H9 (cell line): Measurements from ENCODE around the gene SCIN. TPM values are rescaled to one million over a fixed set of nuclear protein-coding genes. Genes with fewer than 3 reads are reported as not detected.

Experiments used
- DNase-seq: peaks from one replicate; pipeline ENCODE4 v3.0.0-alpha.2; 2017
- H2AFZ ChIP-seq: one replicate; pipeline ENCODE4 v1.6.1; 2013; ENCODE audit warnings: mild to moderate bottlenecking, low read length, control low read depth, moderate library complexity
- H2AK5ac ChIP-seq: 2 replicates; pipeline ENCODE4 v1.6.1; 2013; ENCODE audit warnings: low read length, control low read depth, mixed read lengths; ENCODE audit not compliant: insufficient read length
- H2BK120ac ChIP-seq: one replicate; pipeline ENCODE4 v1.6.1; 2013; ENCODE audit warnings: low read depth, mild to moderate bottlenecking, low read length, control low read depth, inconsistent platforms; ENCODE audit not compliant: poor library complexity, severe bottlenecking
- H2BK12ac ChIP-seq: 2 replicates; pipeline ENCODE4 v1.6.1; 2013; ENCODE audit warnings: low read length, control low read depth, mixed read lengths, low read depth; ENCODE audit not compliant: insufficient read length
- H2BK15ac ChIP-seq: 2 replicates; pipeline ENCODE4 v1.6.1; 2013; ENCODE audit warnings: low read depth, low read length, control low read depth
- H2BK20ac ChIP-seq: one replicate; pipeline ENCODE4 v1.6.1; 2013; ENCODE audit warnings: low read depth, mild to moderate bottlenecking, low read length, control low read depth, inconsistent platforms; ENCODE audit not compliant: poor library complexity, severe bottlenecking
- H2BK5ac ChIP-seq: 2 replicates; pipeline ENCODE4 v1.6.1; 2013; ENCODE audit warnings: low read length, control low read depth, mixed read lengths; ENCODE audit not compliant: insufficient read length
- H3K14ac ChIP-seq: 2 replicates; pipeline ENCODE4 v1.6.1; 2013; ENCODE audit warnings: low read length, control low read depth; ENCODE audit not compliant: insufficient read depth
- H3K18ac ChIP-seq: 2 replicates; pipeline ENCODE4 v1.6.1; 2013; ENCODE audit warnings: low read depth, mild to moderate bottlenecking, mixed read lengths, low read length, control low read depth; ENCODE audit not compliant: insufficient read length
- H3K23ac ChIP-seq: 2 replicates; pipeline ENCODE4 v1.6.1; 2013; ENCODE audit warnings: low read length, control low read depth, mixed read lengths, low read depth; ENCODE audit not compliant: insufficient read length
- H3K23me2 ChIP-seq: 2 replicates; pipeline ENCODE4 v1.6.1; 2013; ENCODE audit warnings: low read depth, mild to moderate bottlenecking, mixed read lengths, low read length, control low read depth; ENCODE audit not compliant: insufficient read length, poor library complexity, severe bottlenecking
- H3K27ac ChIP-seq: 2 replicates; pipeline ENCODE4 v1.5.1; 2013; ENCODE audit warnings: low read length, control low read depth, mixed read lengths, low read depth; ENCODE audit not compliant: insufficient read length
- H3K27me3 ChIP-seq: 2 replicates; pipeline ENCODE4 v1.6.1; 2013; ENCODE audit warnings: low read length, control low read depth, inconsistent platforms; ENCODE audit not compliant: insufficient read depth
- H3K4ac ChIP-seq: 2 replicates; pipeline ENCODE4 v1.6.1; 2013; ENCODE audit warnings: low read depth, mild to moderate bottlenecking, control low read depth, inconsistent platforms, low read length, moderate library complexity
- H3K4me1 ChIP-seq: 2 replicates; pipeline ENCODE4 v1.6.1; 2013; ENCODE audit warnings: low read length, control low read depth, inconsistent platforms; ENCODE audit not compliant: insufficient read depth
- H3K4me2 ChIP-seq: 2 replicates; pipeline ENCODE4 v1.6.1; 2013; ENCODE audit warnings: low read length, control low read depth, mixed read lengths; ENCODE audit not compliant: insufficient read length, insufficient read depth
- H3K56ac ChIP-seq: 2 replicates; pipeline ENCODE4 v1.6.1; 2013; ENCODE audit warnings: low read depth, mild to moderate bottlenecking, mixed read lengths, low read length, control low read depth; ENCODE audit not compliant: insufficient read length
- H3K79me1 ChIP-seq: 2 replicates; pipeline ENCODE4 v1.6.1; 2013; ENCODE audit warnings: low read depth, mild to moderate bottlenecking, moderate library complexity, low read length, control low read depth, inconsistent platforms; ENCODE audit not compliant: insufficient read depth, poor library complexity, severe bottlenecking
- H3K79me2 ChIP-seq: 2 replicates; pipeline ENCODE4 v1.6.1; 2013; ENCODE audit warnings: low read length, control low read depth, inconsistent platforms; ENCODE audit not compliant: insufficient read depth
- H3K9ac ChIP-seq: 2 replicates; pipeline ENCODE4 v1.6.1; 2013; ENCODE audit warnings: low read length, control low read depth, mixed read lengths; ENCODE audit not compliant: insufficient read length; ENCODE audit errors: extremely low read depth
- H3K9me3 ChIP-seq: one replicate; pipeline ENCODE4 v1.6.1; 2013; ENCODE audit warnings: low read depth, low read length, inconsistent platforms; ENCODE audit not compliant: control insufficient read depth
- H3T11ph ChIP-seq: one replicate; pipeline ENCODE4 v1.6.1; 2013; ENCODE audit warnings: mild to moderate bottlenecking, low read length, control low read depth, inconsistent platforms
- H4K20me1 ChIP-seq: one replicate; pipeline ENCODE4 v1.6.1; 2013; ENCODE audit not compliant: control insufficient read depth, insufficient read length, insufficient read depth
- H4K5ac ChIP-seq: 2 replicates; pipeline ENCODE4 v1.6.1; 2013; ENCODE audit warnings: low read depth, mild to moderate bottlenecking, mixed read lengths, low read length, control low read depth; ENCODE audit not compliant: insufficient read length
- H4K8ac ChIP-seq: replicated peaks from 2 replicates; pipeline ENCODE4 v1.6.1; 2013; ENCODE audit warnings: low read length, control low read depth, mixed read lengths, low read depth; ENCODE audit not compliant: insufficient read length
- H4K91ac ChIP-seq: 2 replicates; pipeline ENCODE4 v1.6.1; 2013; ENCODE audit warnings: low read depth, mild to moderate bottlenecking, moderate library complexity, mixed read lengths, low read length, control low read depth; ENCODE audit not compliant: insufficient read length
- H3K27ac Mint-ChIP-seq, 3 experiments: 2 replicates in 2 of 3; 3 replicates in 1 of 3; pipeline ENCODE4 v1.8.0; 2020 to 2021; ENCODE audit warnings: mixed read lengths in 3 of 3, mild to moderate bottlenecking in 1 of 3, moderate library complexity in 1 of 3
- H3K27me3 Mint-ChIP-seq: 2 replicates; pipeline ENCODE4 v1.8.0; 2021; ENCODE audit warnings: low read depth, mild to moderate bottlenecking, moderate library complexity, mixed read lengths
- H3K36me3 Mint-ChIP-seq, 3 experiments: 2 replicates in 2 of 3; 3 replicates in 1 of 3; pipeline ENCODE4 v1.8.0; 2020 to 2021; ENCODE audit warnings: low read depth in 3 of 3, mixed read lengths in 3 of 3; ENCODE audit not compliant: insufficient read depth in 1 of 3
- H3K4me1 Mint-ChIP-seq, 2 experiments: 2 replicates each; pipeline ENCODE4 v1.8.0; 2020; ENCODE audit warnings: mixed read lengths in 2 of 2
- H3K4me3 Mint-ChIP-seq, 2 experiments: 2 replicates in 1 of 2; 3 replicates in 1 of 2; pipeline ENCODE4 v1.8.0; 2020 to 2021; ENCODE audit warnings: mild to moderate bottlenecking in 2 of 2, mixed read lengths in 2 of 2, moderate library complexity in 1 of 2
- H3K9me3 Mint-ChIP-seq, 2 experiments: 2 replicates in 1 of 2; 3 replicates in 1 of 2; pipeline ENCODE4 v1.8.0; 2020; ENCODE audit warnings: mild to moderate bottlenecking in 2 of 2, mixed read lengths in 2 of 2, moderate library complexity in 1 of 2
- CTCF ChIP-seq: fragments of 200-600 bp; sonication (generic); conservative IDR thresholded peaks from 3 replicates; pipeline ENCODE4 v1.8.0; 2021; ENCODE audit warnings: antibody characterized with exemption, mild to moderate bottlenecking
- total RNA-seq: library from RNA; stranded (reverse); gene quantifications from 2 replicates; pipeline ENCODE4 v1.2.1, GENCODE V29; 2021

The SCIN gene
- total RNA-seq, 1 experiment from 2014 or later = 0.44 TPM

DNA sequence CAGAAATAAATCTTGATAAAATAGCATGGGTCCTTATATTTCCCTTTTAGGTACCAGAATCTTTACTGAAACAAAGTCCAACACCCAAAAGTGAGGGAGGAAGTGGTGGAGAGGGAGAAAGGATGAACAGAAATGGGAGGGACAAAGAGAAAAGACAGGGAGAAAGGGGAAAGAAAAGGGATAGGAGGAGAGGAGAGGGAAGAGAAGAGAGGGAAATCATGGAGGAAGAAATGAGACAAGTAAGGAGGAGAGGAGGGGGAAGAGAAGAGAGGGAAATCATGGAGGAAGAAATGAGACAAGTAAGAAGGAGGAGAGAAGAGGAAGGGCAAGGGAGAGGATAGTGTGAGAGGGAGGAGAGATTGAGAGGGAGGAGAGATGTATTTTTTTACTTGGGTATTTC is 66.8 kb downstream of the SCIN start:
- no peak for TF ChIP-seq CTCF
- Histone ChIP-seq H3K14ac (no peak overlapping the region), H2BK12ac (no peak overlapping the region), H3K23ac (no peak overlapping the region), H3K4me2 (no peak overlapping the region), H2BK5ac (no peak overlapping the region), H3K79me1 (no peaks in the 10 kb centered on the region), H3K27ac (no peak overlapping the region), H2BK120ac (no peak overlapping the region), H3K27me3 (no peaks in the 10 kb centered on the region; the same call in 1 of the 2 replicates), H2BK20ac (no peak overlapping the region), H3K18ac (no peak overlapping the region), H3K56ac (no peak overlapping the region), H3K4me1 (no peaks in the 10 kb centered on the region), H3K9ac (no peak overlapping the region), H4K91ac (no peak overlapping the region), H3K79me2 (no peaks in the 10 kb centered on the region), H3K9me3 (no peaks in the 10 kb centered on the region), H2AFZ (no peak overlapping the region), H3K4ac (no peak overlapping the region), H4K8ac (no peak overlapping the region), H3T11ph (no peak overlapping the region), H4K20me1 (no peaks in the 10 kb centered on the region), H3K23me2 (no peaks in the 10 kb centered on the region), H4K5ac (no peak overlapping the region), H2AK5ac (no peak overlapping the region), H2BK15ac (no peak overlapping the region)
- H3K27me3 Mint-ChIP-seq = no peaks in the 10 kb centered on the region
- H3K36me3 Mint-ChIP-seq = no peaks in the 10 kb centered on the region
- no peak overlapping the region; a peak in 2 of 7 replicates for H3K27ac Mint-ChIP-seq
- no peaks in the 10 kb centered on the region for H3K9me3 Mint-ChIP-seq
- DNase-seq = no peak
- no peak overlapping the region for H3K4me3 Mint-ChIP-seq
- H3K4me1 Mint-ChIP-seq = 0 out of 4 replicates have a peak, but pooled peaks cover 0 to 2% of the 10 kb centered on the region in 2 experiments
